IPS-15b (cell line): Measurements from ENCODE around the gene NDST1.

Experiments
- H3K27me3 ChIP-seq: one replicate; pipeline ENCODE4 v1.6.1; 2013; ENCODE audit warnings: low read length; ENCODE audit not compliant: control insufficient read depth, insufficient read depth
- H3K36me3 ChIP-seq: one replicate; pipeline ENCODE4 v1.6.1; 2013; ENCODE audit warnings: low read length; ENCODE audit not compliant: control insufficient read depth, insufficient read depth
- H3K4me1 ChIP-seq: one replicate; pipeline ENCODE4 v1.6.1; 2013; ENCODE audit warnings: mild to moderate bottlenecking, low read length; ENCODE audit not compliant: control insufficient read depth, insufficient read depth
- H3K4me3 ChIP-seq: one replicate; pipeline ENCODE4 v1.5.1; 2013; ENCODE audit warnings: low read depth, low read length
- H3K9ac ChIP-seq: one replicate; pipeline ENCODE4 v1.6.1; 2013; ENCODE audit warnings: low read depth, mild to moderate bottlenecking, low read length
- H3K9me3 ChIP-seq: one replicate; pipeline ENCODE4 v1.6.1; 2013; ENCODE audit warnings: mild to moderate bottlenecking, low read length; ENCODE audit not compliant: control insufficient read depth, insufficient read depth

The NDST1 gene

GRCh38 chr5:150558088-150558621, 50.2 kb downstream of the NDST1 start:
- no peaks in the 10 kb centered on the region for H3K9me3 ChIP-seq
- H3K9ac ChIP-seq = no peak overlapping the region
- H3K36me3 ChIP-seq = peaks cover 34% of the 10 kb centered on the region
- no peaks in the 10 kb centered on the region for H3K27me3 ChIP-seq
- peaks cover 9% of the 10 kb centered on the region for H3K4me1 ChIP-seq
- H3K4me3 ChIP-seq = no peak overlapping the region

GRCh38 chr5:150559088-150559487, 51.2 kb downstream of the NDST1 start:
- Histone ChIP-seq H3K27me3 (no peaks in the 10 kb centered on the region), H3K9ac (peak overlapping the region; percentile 12), H3K4me3 (no peak overlapping the region), H3K36me3 (peaks cover 26% of the 10 kb centered on the region), H3K4me1 (peaks cover 9% of the 10 kb centered on the region), H3K9me3 (no peaks in the 10 kb centered on the region)

GRCh38 chr5:150559701-150560100, 51.8 kb downstream of the NDST1 start:
- H3K36me3 ChIP-seq = peaks cover 21% of the 10 kb centered on the region
- peaks cover 9% of the 10 kb centered on the region for H3K4me1 ChIP-seq
- no peaks in the 10 kb centered on the region for H3K27me3 ChIP-seq
- no peak overlapping the region for H3K4me3 ChIP-seq
- no peak overlapping the region for H3K9ac ChIP-seq
- H3K9me3 ChIP-seq = no peaks in the 10 kb centered on the region

GRCh38 chr5:150560401-150561191, 52.7 kb downstream of the NDST1 start:
- peaks cover 9% of the 10 kb centered on the region for H3K4me1 ChIP-seq
- no peak overlapping the region for H3K9ac ChIP-seq
- no peak overlapping the region for H3K4me3 ChIP-seq
- no peaks in the 10 kb centered on the region for H3K9me3 ChIP-seq
- peaks cover 12% of the 10 kb centered on the region for H3K36me3 ChIP-seq
- H3K27me3 ChIP-seq = no peaks in the 10 kb centered on the region

- no peaks in the 10 kb centered on the region for H3K9me3 ChIP-seq
- no peak overlapping the region for H3K4me3 ChIP-seq
- H3K9ac ChIP-seq = no peak overlapping the region
- H3K4me1 ChIP-seq = peaks cover 9% of the 10 kb centered on the region
- H3K27me3 ChIP-seq = no peaks in the 10 kb centered on the region
- peaks cover 6% of the 10 kb centered on the region for H3K36me3 ChIP-seq
Measured at GRCh38 chr5:150561192-150561512, 53.2 kb downstream of the NDST1 start.

- Histone ChIP-seq H3K27me3 (no peaks in the 10 kb centered on the region), H3K36me3 (peaks cover 2% of the 10 kb centered on the region), H3K9me3 (no peaks in the 10 kb centered on the region), H3K9ac (no peak overlapping the region), H3K4me1 (peaks cover 9% of the 10 kb centered on the region), H3K4me3 (no peak overlapping the region)
Measured at GRCh38 chr5:150561571-150562275, 53.8 kb downstream of the NDST1 start.

GRCh38 chr5:150562832-150563231, 54.9 kb downstream of the NDST1 start:
- no peaks in the 10 kb centered on the region for H3K36me3 ChIP-seq
- no peak overlapping the region for H3K9ac ChIP-seq
- H3K9me3 ChIP-seq = no peaks in the 10 kb centered on the region
- H3K4me1 ChIP-seq = peaks cover 9% of the 10 kb centered on the region
- H3K27me3 ChIP-seq = no peaks in the 10 kb centered on the region
- H3K4me3 ChIP-seq = no peak overlapping the region

GRCh38 chr5:150565868-150566267, 57.9 kb downstream of the NDST1 start:
- no peaks in the 10 kb centered on the region for H3K36me3 ChIP-seq
- H3K4me1 ChIP-seq = peaks cover 3% of the 10 kb centered on the region
- H3K9ac ChIP-seq = no peak overlapping the region

GRCh38 chr5:150567031-150567717, 59.2 kb downstream of the NDST1 start:
- Histone ChIP-seq H3K4me3 (no peak overlapping the region), H3K9me3 (no peaks in the 10 kb centered on the region), H3K36me3 (no peaks in the 10 kb centered on the region), H3K4me1 (peaks cover 3% of the 10 kb centered on the region), H3K27me3 (no peaks in the 10 kb centered on the region), H3K9ac (no peak overlapping the region)

More at GRCh38 chr5:150565868-150566267, 57.9 kb downstream of the NDST1 start:
- no peak overlapping the region for H3K4me3 ChIP-seq
- H3K9me3 ChIP-seq = no peaks in the 10 kb centered on the region
- no peaks in the 10 kb centered on the region for H3K27me3 ChIP-seq

- no peaks in the 10 kb centered on the region for H3K4me1 ChIP-seq
- no peaks in the 10 kb centered on the region for H3K36me3 ChIP-seq
- H3K9ac ChIP-seq = no peak overlapping the region
- no peak overlapping the region for H3K4me3 ChIP-seq
- no peaks in the 10 kb centered on the region for H3K9me3 ChIP-seq
- H3K27me3 ChIP-seq = no peaks in the 10 kb centered on the region
Measured at GRCh38 chr5:150568663-150569062, 60.7 kb downstream of the NDST1 start.

- Histone ChIP-seq H3K9ac (no peak overlapping the region), H3K9me3 (no peaks in the 10 kb centered on the region), H3K27me3 (no peaks in the 10 kb centered on the region), H3K36me3 (no peaks in the 10 kb centered on the region), H3K4me3 (no peak overlapping the region), H3K4me1 (no peaks in the 10 kb centered on the region)
Measured at GRCh38 chr5:150570333-150570732, 62.4 kb downstream of the NDST1 start.
